H9 (cell line): ENCODE data around the gene TMEM14C. TPM values are rescaled to one million over a fixed set of nuclear protein-coding genes. Genes with fewer than 3 reads are reported as not detected.

Source experiments
- DNase-seq: peaks from one replicate; pipeline ENCODE4 v3.0.0-alpha.2; 2017
- H2AFZ ChIP-seq: one replicate; pipeline ENCODE4 v1.6.1; 2013; ENCODE audit warnings: mild to moderate bottlenecking, low read length, control low read depth, moderate library complexity
- H2AK5ac ChIP-seq: 2 replicates; pipeline ENCODE4 v1.6.1; 2013; ENCODE audit warnings: low read length, control low read depth, mixed read lengths; ENCODE audit not compliant: insufficient read length
- H2BK120ac ChIP-seq: one replicate; pipeline ENCODE4 v1.6.1; 2013; ENCODE audit warnings: low read depth, mild to moderate bottlenecking, low read length, control low read depth, inconsistent platforms; ENCODE audit not compliant: poor library complexity, severe bottlenecking
- H2BK12ac ChIP-seq: 2 replicates; pipeline ENCODE4 v1.6.1; 2013; ENCODE audit warnings: low read length, control low read depth, mixed read lengths, low read depth; ENCODE audit not compliant: insufficient read length
- H2BK15ac ChIP-seq: 2 replicates; pipeline ENCODE4 v1.6.1; 2013; ENCODE audit warnings: low read depth, low read length, control low read depth
- H2BK20ac ChIP-seq: one replicate; pipeline ENCODE4 v1.6.1; 2013; ENCODE audit warnings: low read depth, mild to moderate bottlenecking, low read length, control low read depth, inconsistent platforms; ENCODE audit not compliant: poor library complexity, severe bottlenecking
- H2BK5ac ChIP-seq: 2 replicates; pipeline ENCODE4 v1.6.1; 2013; ENCODE audit warnings: low read length, control low read depth, mixed read lengths; ENCODE audit not compliant: insufficient read length
- H3K14ac ChIP-seq: 2 replicates; pipeline ENCODE4 v1.6.1; 2013; ENCODE audit warnings: low read length, control low read depth; ENCODE audit not compliant: insufficient read depth
- H3K18ac ChIP-seq: 2 replicates; pipeline ENCODE4 v1.6.1; 2013; ENCODE audit warnings: low read depth, mild to moderate bottlenecking, mixed read lengths, low read length, control low read depth; ENCODE audit not compliant: insufficient read length
- H3K23ac ChIP-seq: 2 replicates; pipeline ENCODE4 v1.6.1; 2013; ENCODE audit warnings: low read length, control low read depth, mixed read lengths, low read depth; ENCODE audit not compliant: insufficient read length
- H3K23me2 ChIP-seq: 2 replicates; pipeline ENCODE4 v1.6.1; 2013; ENCODE audit warnings: low read depth, mild to moderate bottlenecking, mixed read lengths, low read length, control low read depth; ENCODE audit not compliant: insufficient read length, poor library complexity, severe bottlenecking
- H3K27ac ChIP-seq: 2 replicates; pipeline ENCODE4 v1.5.1; 2013; ENCODE audit warnings: low read length, control low read depth, mixed read lengths, low read depth; ENCODE audit not compliant: insufficient read length
- H3K27me3 ChIP-seq: 2 replicates; pipeline ENCODE4 v1.6.1; 2013; ENCODE audit warnings: low read length, control low read depth, inconsistent platforms; ENCODE audit not compliant: insufficient read depth
- H3K4ac ChIP-seq: 2 replicates; pipeline ENCODE4 v1.6.1; 2013; ENCODE audit warnings: low read depth, mild to moderate bottlenecking, control low read depth, inconsistent platforms, low read length, moderate library complexity
- H3K4me1 ChIP-seq: 2 replicates; pipeline ENCODE4 v1.6.1; 2013; ENCODE audit warnings: low read length, control low read depth, inconsistent platforms; ENCODE audit not compliant: insufficient read depth
- H3K4me2 ChIP-seq: 2 replicates; pipeline ENCODE4 v1.6.1; 2013; ENCODE audit warnings: low read length, control low read depth, mixed read lengths; ENCODE audit not compliant: insufficient read length, insufficient read depth
- H3K56ac ChIP-seq: 2 replicates; pipeline ENCODE4 v1.6.1; 2013; ENCODE audit warnings: low read depth, mild to moderate bottlenecking, mixed read lengths, low read length, control low read depth; ENCODE audit not compliant: insufficient read length
- H3K79me1 ChIP-seq: 2 replicates; pipeline ENCODE4 v1.6.1; 2013; ENCODE audit warnings: low read depth, mild to moderate bottlenecking, moderate library complexity, low read length, control low read depth, inconsistent platforms; ENCODE audit not compliant: insufficient read depth, poor library complexity, severe bottlenecking
- H3K79me2 ChIP-seq: 2 replicates; pipeline ENCODE4 v1.6.1; 2013; ENCODE audit warnings: low read length, control low read depth, inconsistent platforms; ENCODE audit not compliant: insufficient read depth
- H3K9ac ChIP-seq: 2 replicates; pipeline ENCODE4 v1.6.1; 2013; ENCODE audit warnings: low read length, control low read depth, mixed read lengths; ENCODE audit not compliant: insufficient read length; ENCODE audit errors: extremely low read depth
- H3K9me3 ChIP-seq: one replicate; pipeline ENCODE4 v1.6.1; 2013; ENCODE audit warnings: low read depth, low read length, inconsistent platforms; ENCODE audit not compliant: control insufficient read depth
- H3T11ph ChIP-seq: one replicate; pipeline ENCODE4 v1.6.1; 2013; ENCODE audit warnings: mild to moderate bottlenecking, low read length, control low read depth, inconsistent platforms
- H4K20me1 ChIP-seq: one replicate; pipeline ENCODE4 v1.6.1; 2013; ENCODE audit not compliant: control insufficient read depth, insufficient read length, insufficient read depth
- H4K5ac ChIP-seq: 2 replicates; pipeline ENCODE4 v1.6.1; 2013; ENCODE audit warnings: low read depth, mild to moderate bottlenecking, mixed read lengths, low read length, control low read depth; ENCODE audit not compliant: insufficient read length
- H4K8ac ChIP-seq: replicated peaks from 2 replicates; pipeline ENCODE4 v1.6.1; 2013; ENCODE audit warnings: low read length, control low read depth, mixed read lengths, low read depth; ENCODE audit not compliant: insufficient read length
- H4K91ac ChIP-seq: 2 replicates; pipeline ENCODE4 v1.6.1; 2013; ENCODE audit warnings: low read depth, mild to moderate bottlenecking, moderate library complexity, mixed read lengths, low read length, control low read depth; ENCODE audit not compliant: insufficient read length
- H3K27ac Mint-ChIP-seq, 3 experiments: 2 replicates in 2 of 3; 3 replicates in 1 of 3; pipeline ENCODE4 v1.8.0; 2020 to 2021; ENCODE audit warnings: mixed read lengths in 3 of 3, mild to moderate bottlenecking in 1 of 3, moderate library complexity in 1 of 3
- H3K27me3 Mint-ChIP-seq: 2 replicates; pipeline ENCODE4 v1.8.0; 2021; ENCODE audit warnings: low read depth, mild to moderate bottlenecking, moderate library complexity, mixed read lengths
- H3K36me3 Mint-ChIP-seq, 3 experiments: 2 replicates in 2 of 3; 3 replicates in 1 of 3; pipeline ENCODE4 v1.8.0; 2020 to 2021; ENCODE audit warnings: low read depth in 3 of 3, mixed read lengths in 3 of 3; ENCODE audit not compliant: insufficient read depth in 1 of 3
- H3K4me1 Mint-ChIP-seq, 2 experiments: 2 replicates each; pipeline ENCODE4 v1.8.0; 2020; ENCODE audit warnings: mixed read lengths in 2 of 2
- H3K4me3 Mint-ChIP-seq, 2 experiments: 2 replicates in 1 of 2; 3 replicates in 1 of 2; pipeline ENCODE4 v1.8.0; 2020 to 2021; ENCODE audit warnings: mild to moderate bottlenecking in 2 of 2, mixed read lengths in 2 of 2, moderate library complexity in 1 of 2
- H3K9me3 Mint-ChIP-seq, 2 experiments: 2 replicates in 1 of 2; 3 replicates in 1 of 2; pipeline ENCODE4 v1.8.0; 2020; ENCODE audit warnings: mild to moderate bottlenecking in 2 of 2, mixed read lengths in 2 of 2, moderate library complexity in 1 of 2
- WGBS: extraction: QIAGEN DNeasy Blood & Tissue Kit; methylation state at CpG from one replicate; pipeline ENCODE4 v1.1.7; 2013; ENCODE audit warnings: missing lambda C conversion rate, low lambda C conversion rate, mixed read lengths; ENCODE audit not compliant: insufficient read length; ENCODE audit errors: extremely low coverage; 5-methylcytosine and 5-hydroxymethylcytosine counted together
- total RNA-seq: library from RNA; stranded (reverse); gene quantifications from 2 replicates; pipeline ENCODE4 v1.2.1, GENCODE V29; 2021
- TF ChIP-seq, protein P1 (sequence below): fragments of 200-600 bp; sonication (generic); conservative IDR thresholded peaks from 3 replicates; pipeline ENCODE4 v1.8.0; 2021; ENCODE audit warnings: antibody characterized with exemption, mild to moderate bottlenecking

The TMEM14C gene
- total RNA-seq, 1 experiment from 2014 or later = 94.4 TPM

DNA sequence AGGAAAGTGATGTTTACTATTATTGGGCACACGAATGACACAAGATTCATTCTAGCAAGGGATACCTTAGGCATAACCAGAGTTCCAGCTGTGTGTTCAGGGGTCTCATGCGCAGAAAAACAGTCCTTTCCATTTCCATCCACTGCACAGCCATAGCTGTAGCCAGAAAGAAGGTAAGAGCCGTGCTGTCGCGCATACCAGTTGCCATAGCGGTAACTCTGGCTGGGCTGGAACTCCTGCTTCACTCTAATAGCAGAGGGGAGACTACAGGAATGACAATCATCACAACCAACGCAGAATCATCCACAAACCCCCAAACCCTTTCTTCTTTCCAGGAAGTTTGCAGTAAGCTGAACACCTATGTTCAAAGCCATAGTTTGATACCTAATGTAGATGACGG is 36.0 kb upstream of the TMEM14C start:
- WGBS = no CpG with 5 or more reads among the region's 8 CpGs

More for the DNA sequence above, 36.0 kb upstream of the TMEM14C start:
- H4K8ac ChIP-seq = no peak overlapping the region
- Mint-ChIP-seq H3K4me3 (no peak overlapping the region), H3K36me3 (no peaks in the 10 kb centered on the region), H3K9me3 (no peaks in the 10 kb centered on the region), H3K4me1 (peaks cover 26% of the 10 kb centered on the region in 2 experiments), H3K27me3 (no peaks in the 10 kb centered on the region), H3K27ac (no peak overlapping the region)
- H4K5ac ChIP-seq = no peak overlapping the region
- no peak overlapping the region for H2BK5ac ChIP-seq
- H2BK120ac ChIP-seq = no peak overlapping the region
- H2BK15ac ChIP-seq = no peak overlapping the region
- no peak overlapping the region for H3T11ph ChIP-seq
- DNase-seq = no peak
- no peak overlapping the region for H3K23ac ChIP-seq
- no peaks in the 10 kb centered on the region for H3K23me2 ChIP-seq
- H3K79me2 ChIP-seq = no peaks in the 10 kb centered on the region
- H2BK20ac ChIP-seq = no peak overlapping the region
- no peak overlapping the region for H2AK5ac ChIP-seq
- no peak overlapping the region for H3K56ac ChIP-seq
- H3K14ac ChIP-seq = no peak overlapping the region
- no peak overlapping the region for H3K4me2 ChIP-seq
- H3K27me3 ChIP-seq = no peaks in the 10 kb centered on the region
- no peaks in the 10 kb centered on the region for H4K20me1 ChIP-seq
- H3K9ac ChIP-seq = no peak overlapping the region
- no peaks in the 10 kb centered on the region for H3K9me3 ChIP-seq
- no peak overlapping the region for H2BK12ac ChIP-seq
- H3K4me1 ChIP-seq = no peaks in the 10 kb centered on the region
- H3K18ac ChIP-seq = no peak overlapping the region
- H3K4ac ChIP-seq = no peak overlapping the region
- no peak overlapping the region for H3K27ac ChIP-seq
- no peaks in the 10 kb centered on the region for H3K79me1 ChIP-seq
- H2AFZ ChIP-seq = no peak overlapping the region
- TF ChIP-seq, protein P1, sequence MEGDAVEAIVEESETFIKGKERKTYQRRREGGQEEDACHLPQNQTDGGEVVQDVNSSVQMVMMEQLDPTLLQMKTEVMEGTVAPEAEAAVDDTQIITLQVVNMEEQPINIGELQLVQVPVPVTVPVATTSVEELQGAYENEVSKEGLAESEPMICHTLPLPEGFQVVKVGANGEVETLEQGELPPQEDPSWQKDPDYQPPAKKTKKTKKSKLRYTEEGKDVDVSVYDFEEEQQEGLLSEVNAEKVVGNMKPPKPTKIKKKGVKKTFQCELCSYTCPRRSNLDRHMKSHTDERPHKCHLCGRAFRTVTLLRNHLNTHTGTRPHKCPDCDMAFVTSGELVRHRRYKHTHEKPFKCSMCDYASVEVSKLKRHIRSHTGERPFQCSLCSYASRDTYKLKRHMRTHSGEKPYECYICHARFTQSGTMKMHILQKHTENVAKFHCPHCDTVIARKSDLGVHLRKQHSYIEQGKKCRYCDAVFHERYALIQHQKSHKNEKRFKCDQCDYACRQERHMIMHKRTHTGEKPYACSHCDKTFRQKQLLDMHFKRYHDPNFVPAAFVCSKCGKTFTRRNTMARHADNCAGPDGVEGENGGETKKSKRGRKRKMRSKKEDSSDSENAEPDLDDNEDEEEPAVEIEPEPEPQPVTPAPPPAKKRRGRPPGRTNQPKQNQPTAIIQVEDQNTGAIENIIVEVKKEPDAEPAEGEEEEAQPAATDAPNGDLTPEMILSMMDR = no peak
- H4K91ac ChIP-seq = no peak overlapping the region
